Chondrocyte (in vitro differentiated cells): ENCODE results near the gene SCYL1. TPM values are rescaled to one million over a fixed set of nuclear protein-coding genes. Genes with fewer than 3 reads are reported as not detected.
A peak's percentile ranks its signal among the peaks of the same experiment; 100 is the strongest.

ENCODE experiments used
- DNase-seq: peaks from one replicate; pipeline ENCODE4 v3.0.0; 2021; ENCODE audit warnings: mixed read lengths, low spot score
- H3K27ac Mint-ChIP-seq: one replicate; pipeline ENCODE4 v1.8.0; 2021; ENCODE audit warnings: mild to moderate bottlenecking, moderate library complexity, mixed read lengths; ENCODE audit not compliant: unreplicated experiment
- H3K27me3 Mint-ChIP-seq: 2 replicates; pipeline ENCODE4 v1.8.0; 2021; ENCODE audit warnings: low read depth, mixed read lengths
- H3K36me3 Mint-ChIP-seq: 2 replicates; pipeline ENCODE4 v1.8.0; 2021; ENCODE audit warnings: low read depth, mixed read lengths
- H3K4me1 Mint-ChIP-seq: 2 replicates; pipeline ENCODE4 v1.8.0; 2021; ENCODE audit warnings: low read depth, mild to moderate bottlenecking, mixed read lengths
- H3K4me3 Mint-ChIP-seq: one replicate; pipeline ENCODE4 v1.8.0; 2021; ENCODE audit warnings: mild to moderate bottlenecking, moderate library complexity, mixed read lengths; ENCODE audit not compliant: unreplicated experiment
- H3K9me3 Mint-ChIP-seq: 2 replicates; pipeline ENCODE4 v1.8.0; 2021; ENCODE audit warnings: low read depth, mixed read lengths
- CTCF ChIP-seq: fragments of 200-600 bp; sonication (generic); IDR thresholded peaks from 2 replicates; pipeline ENCODE4 v1.5.0; 2021; ENCODE audit warnings: antibody characterized with exemption, mild to moderate bottlenecking, moderate library complexity
- total RNA-seq: library from RNA; stranded (reverse); gene quantifications from 3 replicates; pipeline ENCODE4 v1.2.1, GENCODE V29; 2021

The SCYL1 gene
- total RNA-seq, 1 donor from 2014 or later, result 108 TPM

GRCh38 chr11:65528819-65529350 is 4.0 kb downstream of the SCYL1 start:
- no peak for DNase-seq
- Mint-ChIP-seq H3K27ac (peak overlapping the region; percentile 67), H3K4me3 (no peak overlapping the region), H3K36me3 (peaks cover 26% of the 10 kb centered on the region), H3K4me1 (peaks cover 31% of the 10 kb centered on the region), H3K9me3 (no peaks in the 10 kb centered on the region), H3K27me3 (no peaks in the 10 kb centered on the region)
- no peak for TF ChIP-seq CTCF

GRCh38 chr11:65529475-65530156 is 4.7 kb downstream of the SCYL1 start:
- no peaks in the 10 kb centered on the region for H3K27me3 Mint-ChIP-seq
- no peaks in the 10 kb centered on the region for H3K9me3 Mint-ChIP-seq
- H3K4me1 Mint-ChIP-seq, result peaks cover 25% of the 10 kb centered on the region
- no peak overlapping the region for H3K4me3 Mint-ChIP-seq
- no peak for TF ChIP-seq CTCF
- peak overlapping the region; percentile 17 for H3K27ac Mint-ChIP-seq
- H3K36me3 Mint-ChIP-seq, result peaks cover 27% of the 10 kb centered on the region
- DNase-seq, result no peak

- Mint-ChIP-seq H3K27me3 (no peaks in the 10 kb centered on the region), H3K4me3 (no peak overlapping the region), H3K4me1 (peaks cover 25% of the 10 kb centered on the region), H3K36me3 (peaks cover 29% of the 10 kb centered on the region), H3K27ac (peak overlapping the region; percentile 73), H3K9me3 (no peaks in the 10 kb centered on the region)
- DNase-seq, result no peak
- TF ChIP-seq CTCF, result peak; percentile 50
Observed at GRCh38 chr11:65530157-65530496, 5.2 kb downstream of the SCYL1 start.

- no peaks in the 10 kb centered on the region for H3K27me3 Mint-ChIP-seq
- peaks cover 28% of the 10 kb centered on the region for H3K36me3 Mint-ChIP-seq
- TF ChIP-seq CTCF, result no peak
- DNase-seq, result no peak
- no peaks in the 10 kb centered on the region for H3K9me3 Mint-ChIP-seq
- no peak overlapping the region for H3K4me3 Mint-ChIP-seq
- no peak overlapping the region for H3K27ac Mint-ChIP-seq
- H3K4me1 Mint-ChIP-seq, result peaks cover 10% of the 10 kb centered on the region
Observed at GRCh38 chr11:65532388-65533064, 7.6 kb downstream of the SCYL1 start.

GRCh38 chr11:65535102-65535501 is 10.2 kb downstream of the SCYL1 start:
- TF ChIP-seq CTCF, result no peak
- DNase-seq, result no peak
- H3K27ac Mint-ChIP-seq, result peak overlapping the region; percentile 51
- H3K4me1 Mint-ChIP-seq, result peaks cover 7% of the 10 kb centered on the region
- H3K27me3 Mint-ChIP-seq, result no peaks in the 10 kb centered on the region
- H3K9me3 Mint-ChIP-seq, result no peaks in the 10 kb centered on the region
- H3K36me3 Mint-ChIP-seq, result peaks cover 23% of the 10 kb centered on the region
- H3K4me3 Mint-ChIP-seq, result no peak overlapping the region
